Caco-2 (cell line): Measurements from ENCODE around the gene A2M. TPM values are rescaled to one million over a fixed set of nuclear protein-coding genes. Genes with fewer than 3 reads are reported as not detected.

Experiments
- BruUV-seq: library from RNA; stranded (reverse); fragments of 400-500 nt; replicated peaks from 2 replicates; lab custom pipeline; 2021; lab: Mats Ljungman, UMichigan
- CTCF ChIA-PET: fragments of 300-600 bp; sonication (Branson Sonifier 250); formaldehyde crosslinking; loops from one replicate; lab custom pipeline; 2022; ENCODE audit warnings: antibody characterized with exemption; lab: Charles Lee
- POLR2A ChIA-PET: fragments of 300-600 bp; sonication (Branson Sonifier 250); formaldehyde crosslinking; loops from one replicate; lab custom pipeline; 2022; ENCODE audit warnings: antibody characterized with exemption; lab: Charles Lee
- DNase-seq, 2 experiments: peaks; one replicate each; pipeline versions ENCODE4 v3.0.0 to v3.0.0-alpha.2; 2020 to 2022
- H3K27me3 ChIP-seq: replicated peaks from 2 replicates; pipeline ENCODE4 v1.6.0; 2011; ENCODE audit warnings: low read length; ENCODE audit not compliant: control insufficient read depth, insufficient read depth
- H3K36me3 ChIP-seq: 2 replicates; pipeline ENCODE4 v1.5.1; 2011; ENCODE audit warnings: low read length; ENCODE audit not compliant: control insufficient read depth, insufficient read depth
- H3K4me1 ChIP-seq: fragments of 250-450 bp; sonication (Bioruptor Pico); 2 replicates; pipeline ENCODE4 v1.5.1; 2020; ENCODE audit warnings: mild to moderate bottlenecking
- H3K4me3 ChIP-seq: 2 replicates; pipeline ENCODE4 v1.5.1; 2011; ENCODE audit warnings: low read depth, mild to moderate bottlenecking, control low read depth, low read length
- H3K9me3 ChIP-seq: fragments of 250-450 bp; sonication (Bioruptor Pico); 2 replicates; pipeline ENCODE4 v1.5.1; 2020; ENCODE audit warnings: mild to moderate bottlenecking, moderate library complexity
- H3K27ac Mint-ChIP-seq: one replicate; pipeline ENCODE4 v1.8.0; 2022; ENCODE audit warnings: mixed read lengths; ENCODE audit not compliant: unreplicated experiment
- H3K27me3 Mint-ChIP-seq: one replicate; pipeline ENCODE4 v1.8.0; 2022; ENCODE audit warnings: mixed read lengths; ENCODE audit not compliant: insufficient read depth, unreplicated experiment
- H3K36me3 Mint-ChIP-seq: one replicate; pipeline ENCODE4 v1.8.0; 2022; ENCODE audit warnings: mild to moderate bottlenecking, mixed read lengths; ENCODE audit not compliant: insufficient read depth, unreplicated experiment
- H3K4me1 Mint-ChIP-seq: one replicate; pipeline ENCODE4 v1.8.0; 2022; ENCODE audit warnings: low read depth, mixed read lengths; ENCODE audit not compliant: unreplicated experiment
- H3K4me3 Mint-ChIP-seq: one replicate; pipeline ENCODE4 v1.8.0; 2022; ENCODE audit warnings: mild to moderate bottlenecking, moderate library complexity, mixed read lengths; ENCODE audit not compliant: unreplicated experiment
- H3K9me3 Mint-ChIP-seq: one replicate; pipeline ENCODE4 v1.8.0; 2022; ENCODE audit warnings: mixed read lengths; ENCODE audit not compliant: unreplicated experiment
- intact Hi-C: fragments of 100-400 bp; cut with micrococcal nuclease; formaldehyde crosslinking; loops from one replicate; pipeline ENCODE4 v1.10.0; 2022; ENCODE audit not compliant: unreplicated experiment
- total RNA-seq: library from RNA; stranded (reverse); gene quantifications from 2 replicates; pipeline ENCODE4 v1.2.3, GENCODE V29; 2022
- TF ChIP-seq, protein P1 (sequence below), 2 experiments: fragments of 200-600 bp in 1 of 2; IDR thresholded peaks; 1 replicate in 1 of 2; 2 replicates in 1 of 2; pipeline versions ENCODE4 v1.5.1 to v1.8.0; 2011 to 2022; ENCODE audit warnings: antibody characterized with exemption in 1 of 2, control low read depth in 1 of 2, inconsistent platforms in 1 of 2, low read depth in 1 of 2, low read length in 1 of 2, mild to moderate bottlenecking in 1 of 2, moderate library complexity in 1 of 2; ENCODE audit not compliant: insufficient read depth in 1 of 2, severe bottlenecking in 1 of 2, unreplicated experiment in 1 of 2

The A2M gene
- total RNA-seq, 1 experiment from 2014 or later, result 1.00 TPM

DNA sequence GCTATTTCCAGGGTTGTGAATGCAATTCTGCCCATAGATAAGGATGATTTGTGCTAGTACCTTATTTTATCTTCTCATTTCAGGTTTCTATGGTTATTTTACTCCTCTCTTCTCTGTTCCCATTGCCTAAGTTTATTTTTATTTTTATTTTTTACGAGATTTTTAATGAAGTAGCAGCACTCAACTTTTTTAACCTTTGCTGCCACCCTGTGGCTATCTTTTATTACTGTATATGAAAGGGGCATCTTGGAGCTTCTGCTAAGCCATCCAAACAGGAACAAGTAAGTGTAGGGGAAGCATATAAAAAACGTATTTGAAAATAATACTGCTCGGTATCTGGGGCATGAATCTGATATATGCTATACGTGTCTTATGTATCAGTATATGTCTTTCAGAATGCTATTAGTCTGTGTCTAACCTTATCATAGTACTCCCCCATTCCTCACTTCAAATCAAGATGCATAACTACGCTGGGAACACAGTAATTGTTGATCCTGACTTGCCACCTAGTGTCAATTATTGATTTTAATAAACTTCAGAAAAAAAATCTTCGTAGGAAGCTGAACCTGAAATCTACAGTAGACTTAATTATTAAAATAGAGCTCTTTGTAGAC lies 66.1 kb downstream of the A2M start:
- H3K9me3 ChIP-seq, result peaks cover 9% of the 10 kb centered on the region; the same call in 1 of the 2 replicates
- TF ChIP-seq, protein P1, sequence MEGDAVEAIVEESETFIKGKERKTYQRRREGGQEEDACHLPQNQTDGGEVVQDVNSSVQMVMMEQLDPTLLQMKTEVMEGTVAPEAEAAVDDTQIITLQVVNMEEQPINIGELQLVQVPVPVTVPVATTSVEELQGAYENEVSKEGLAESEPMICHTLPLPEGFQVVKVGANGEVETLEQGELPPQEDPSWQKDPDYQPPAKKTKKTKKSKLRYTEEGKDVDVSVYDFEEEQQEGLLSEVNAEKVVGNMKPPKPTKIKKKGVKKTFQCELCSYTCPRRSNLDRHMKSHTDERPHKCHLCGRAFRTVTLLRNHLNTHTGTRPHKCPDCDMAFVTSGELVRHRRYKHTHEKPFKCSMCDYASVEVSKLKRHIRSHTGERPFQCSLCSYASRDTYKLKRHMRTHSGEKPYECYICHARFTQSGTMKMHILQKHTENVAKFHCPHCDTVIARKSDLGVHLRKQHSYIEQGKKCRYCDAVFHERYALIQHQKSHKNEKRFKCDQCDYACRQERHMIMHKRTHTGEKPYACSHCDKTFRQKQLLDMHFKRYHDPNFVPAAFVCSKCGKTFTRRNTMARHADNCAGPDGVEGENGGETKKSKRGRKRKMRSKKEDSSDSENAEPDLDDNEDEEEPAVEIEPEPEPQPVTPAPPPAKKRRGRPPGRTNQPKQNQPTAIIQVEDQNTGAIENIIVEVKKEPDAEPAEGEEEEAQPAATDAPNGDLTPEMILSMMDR (IDR thresholded peaks at IDR 0.05; ENCODE audit: insufficient read depth in 1 of 2, low read depth in 1 of 2, low read length in 1 of 2, severe bottlenecking in 1 of 2, unreplicated experiment in 1 of 2), result peak; percentile 68 to 82
- H3K4me1 Mint-ChIP-seq, result no peaks in the 10 kb centered on the region
- POLR2A ChIA-PET, result interaction anchor here (0.6 to 1.3 kb wide), 2 partner anchors 14 to 100 kb away, joined by 4 read pairs; no protein-coding TSS in a partner anchor
- no peaks in the 10 kb centered on the region for H3K36me3 Mint-ChIP-seq
- H3K27me3 Mint-ChIP-seq, result peaks cover 33% of the 10 kb centered on the region
- H3K4me3 ChIP-seq, result no peak overlapping the region
- intact Hi-C loops, result loop anchor here (10.0 kb wide), 1 partner anchor 395 kb away; no protein-coding TSS in a partner anchor
- no TSS peak for BruUV-seq
- no peaks in the 10 kb centered on the region for H3K36me3 ChIP-seq
- no peak overlapping the region for H3K4me3 Mint-ChIP-seq
- peaks cover 9% of the 10 kb centered on the region for H3K9me3 Mint-ChIP-seq
- peak in 1 of 2 experiments; percentile 56 for DNase-seq
- no peak overlapping the region for H3K27ac Mint-ChIP-seq
- CTCF ChIA-PET, result interaction anchor here (0.5 to 2.9 kb wide), 22 partner anchors 8 to 1120 kb away, joined by 3 to 29 read pairs (median 4); partner anchors contain the start of gene M6PR
- H3K27me3 ChIP-seq, result no peaks in the 10 kb centered on the region
- no peaks in the 10 kb centered on the region for H3K4me1 ChIP-seq

- H3K9me3 Mint-ChIP-seq, result peaks cover 9% of the 10 kb centered on the region
- ChIA-PET CTCF (interaction anchor here (0.6 to 2.9 kb wide), 15 partner anchors 7 to 505 kb away, joined by 3 to 29 read pairs (median 6); partner anchors contain the start of gene M6PR), POLR2A (interaction anchor here (0.6 to 1.3 kb wide), 2 partner anchors 15 to 99 kb away, joined by 4 read pairs; no protein-coding TSS in a partner anchor)
- Histone ChIP-seq H3K4me1 (no peaks in the 10 kb centered on the region), H3K27me3 (no peaks in the 10 kb centered on the region), H3K36me3 (no peaks in the 10 kb centered on the region), H3K9me3 (peaks cover 9% of the 10 kb centered on the region; the same call in 1 of the 2 replicates), H3K4me3 (no peak overlapping the region)
- intact Hi-C loops, result loop anchor here (10.0 kb wide), 1 partner anchor 394 kb away; no protein-coding TSS in a partner anchor
- no peaks in the 10 kb centered on the region for H3K36me3 Mint-ChIP-seq
- H3K27ac Mint-ChIP-seq, result no peak overlapping the region
- BruUV-seq, result no TSS peak
- TF ChIP-seq, protein P1 (IDR thresholded peaks at IDR 0.05; ENCODE audit: insufficient read depth in 1 of 2, low read depth in 1 of 2, low read length in 1 of 2, severe bottlenecking in 1 of 2, unreplicated experiment in 1 of 2), result no peak
- peaks cover 32% of the 10 kb centered on the region for H3K27me3 Mint-ChIP-seq
- no peak overlapping the region for H3K4me3 Mint-ChIP-seq
- H3K4me1 Mint-ChIP-seq, result no peaks in the 10 kb centered on the region
- DNase-seq, result no peak
Measured at GRCh38 chr12:9048930-9049329, 66.8 kb downstream of the A2M start.

- BruUV-seq, result no TSS peak
- no peak for DNase-seq
- H3K9me3 ChIP-seq, result peaks cover 9% of the 10 kb centered on the region; the same call in 1 of the 2 replicates
- H3K36me3 Mint-ChIP-seq, result no peaks in the 10 kb centered on the region
- no peaks in the 10 kb centered on the region for H3K4me1 ChIP-seq
- TF ChIP-seq, protein P1 (IDR thresholded peaks at IDR 0.05; ENCODE audit: insufficient read depth in 1 of 2, low read depth in 1 of 2, low read length in 1 of 2, severe bottlenecking in 1 of 2, unreplicated experiment in 1 of 2), result no peak
- no peaks in the 10 kb centered on the region for H3K27me3 ChIP-seq
- H3K27ac Mint-ChIP-seq, result no peak overlapping the region
- H3K9me3 Mint-ChIP-seq, result peaks cover 9% of the 10 kb centered on the region
- no peak overlapping the region for H3K4me3 Mint-ChIP-seq
- ChIA-PET POLR2A (no interaction called here), CTCF (no interaction called here)
- H3K4me1 Mint-ChIP-seq, result no peaks in the 10 kb centered on the region
- intact Hi-C loops, result loop anchor here (10.0 kb wide), 1 partner anchor 392 kb away; no protein-coding TSS in a partner anchor
- peaks cover 26% of the 10 kb centered on the region for H3K27me3 Mint-ChIP-seq
- H3K36me3 ChIP-seq, result no peaks in the 10 kb centered on the region
- H3K4me3 ChIP-seq, result no peak overlapping the region
Measured at GRCh38 chr12:9047105-9047504, 68.6 kb downstream of the A2M start.
